ENCODE results near the gene CAMKV.

- TF ChIP-seq GATA2 (IDR thresholded peaks at IDR 0.05; ENCODE audit: low read depth, low read length) (no peak), GATA3 (IDR thresholded peaks at IDR 0.05; ENCODE audit: low read depth, low read length) (no peak)
These were observed 26.6 kb upstream of the CAMKV start for GRCh38 chr3:49896345-49896744.
